Transverse colon (tissue), 4 donors: ENCODE results near the gene SMAD6. TPM values are rescaled to one million over a fixed set of nuclear protein-coding genes. Genes with fewer than 3 reads are reported as not detected.

Experiments
- DNase-seq: peaks from one replicate; pipeline ENCODE4 v3.0.0-alpha.2; 2019
- H3K27ac ChIP-seq, 4 donors: fragments of 200-600 bp; sonication (generic); 2 replicates each; pipeline ENCODE4 v1.5.1; 2016 to 2018; ENCODE audit warnings: inconsistent platforms in 4 of 4
- H3K27me3 ChIP-seq: fragments of 200-600 bp; sonication (generic); 2 replicates; pipeline ENCODE4 v1.5.1; 2017; ENCODE audit warnings: inconsistent platforms
- H3K36me3 ChIP-seq, 4 donors: fragments of 200-600 bp; sonication (generic); 2 replicates each; pipeline ENCODE4 v1.5.1; 2017 to 2019; ENCODE audit warnings: inconsistent platforms in 4 of 4
- H3K4me1 ChIP-seq, 4 donors: fragments of 200-600 bp; sonication (generic); 2 replicates each; pipeline ENCODE4 v1.5.1; 2017 to 2020; ENCODE audit warnings: inconsistent platforms in 4 of 4
- H3K4me3 ChIP-seq, 4 donors: fragments of 200-600 bp; sonication (generic); 1 replicate in 1 of 4; 2 replicates in 3 of 4; pipeline versions ENCODE4 v1.5.1 to v1.6.1; 2017 to 2019; ENCODE audit warnings: inconsistent platforms in 4 of 4
- H3K9me3 ChIP-seq, 2 donors: fragments of 200-600 bp; sonication (generic); 2 replicates each; pipeline ENCODE4 v1.5.1; 2017 to 2019; ENCODE audit warnings: inconsistent platforms in 2 of 2
- CTCF ChIP-seq, 5 experiments: fragments of 200-600 bp in 3 of 5; fragments of 450-650 bp in 2 of 5; sonication (generic) in 3 of 5; IDR thresholded peaks; 1 replicate in 2 of 5; 2 replicates in 3 of 5; pipeline ENCODE4 v1.5.1; 2016 to 2017; ENCODE audit warnings: antibody characterized with exemption in 5 of 5, inconsistent platforms in 3 of 5, mild to moderate bottlenecking in 2 of 5, moderate library complexity in 1 of 5
- EP300 ChIP-seq: sonication (generic); formaldehyde crosslinking; IDR thresholded peaks from one replicate; pipeline ENCODE4 v1.6.1; 2017; ENCODE audit warnings: antibody characterized with exemption, low read depth
- POLR2A ChIP-seq: fragments of 450-650 bp; IDR thresholded peaks from one replicate; pipeline ENCODE4 v1.6.1; 2016; ENCODE audit warnings: antibody characterized with exemption, mild to moderate bottlenecking, moderate library complexity
- POLR2AphosphoS5 ChIP-seq, 3 donors: sonication (generic); formaldehyde crosslinking; IDR thresholded peaks; one replicate each; pipeline ENCODE4 v1.6.1; 2016; ENCODE audit warnings: antibody characterized with exemption in 3 of 3
- WGBS, 2 donors: methylation state at CpG; one replicate each; pipeline ENCODE4 v1.1.5; 2018; ENCODE audit warnings: low coverage in 1 of 2; 5-methylcytosine and 5-hydroxymethylcytosine counted together
- in situ Hi-C, 4 donors: fragments of 200-750 bp; cut with MboI; loops; one replicate each; pipeline versions ENCODE4 v1.15.0 to v1.15.1; 2017; ENCODE audit warnings: low sequenced_read_pairs in 3 of 4, low pct_ligation_motif_present in 1 of 4, low pct_unique_long_range_greater_than_20kb in 1 of 4
- intact Hi-C: fragments of 100-400 bp; cut with DNase I; formaldehyde crosslinking; loops from one replicate; pipeline ENCODE4 v1.15.1; 2023; ENCODE audit warnings: low total_unique reads
- total RNA-seq, 4 donors: library from RNA; depleted of rRNA; stranded (reverse); fragments of >200 nt; gene quantifications; one replicate each; pipeline ENCODE4 v1.1.0, GENCODE V29; 2016

Gene SMAD6
- total RNA-seq, 4 donors from 2014 or later: 6.7 to 214 (median 9.3) TPM

- peak; percentile 72 for DNase-seq
- no peaks in the 10 kb centered on the region for H3K36me3 ChIP-seq
- no peaks in the 10 kb centered on the region for H3K27me3 ChIP-seq
- WGBS, 2 donors: 27% methylated on average over 8 of the region's 8 CpGs; no CpG with 5 or more reads in 1 of the 2 donors
- no peak for TF ChIP-seq CTCF (IDR thresholded peaks at IDR 0.05)
- H3K4me1 ChIP-seq: peaks cover 7 to 35% (median 11%) of the 10 kb centered on the region in 4 donors
- H3K4me3 ChIP-seq: no peak overlapping the region
- H3K9me3 ChIP-seq: no peaks in the 10 kb centered on the region
- in situ Hi-C loops: no loop called here
- intact Hi-C loops: no loop called here
- peak overlapping the region; percentile 15 to 51 (median 39) for H3K27ac ChIP-seq
These were observed 38.8 kb downstream of the SMAD6 start for GRCh38 chr15:66740802-66741201.

- H3K4me1 ChIP-seq: peaks cover 7 to 35% (median 11%) of the 10 kb centered on the region in 4 donors
- intact Hi-C loops: no loop called here
- H3K27me3 ChIP-seq: no peaks in the 10 kb centered on the region
- H3K4me3 ChIP-seq: no peak overlapping the region
- H3K9me3 ChIP-seq: no peaks in the 10 kb centered on the region
- peak overlapping the region in 1 of 4 donors; percentile 51 for H3K27ac ChIP-seq
- DNase-seq: no peak
- in situ Hi-C loops: no loop called here
- no peaks in the 10 kb centered on the region for H3K36me3 ChIP-seq
- TF ChIP-seq POLR2A (no peak), POLR2AphosphoS5 (IDR thresholded peaks at IDR 0.05) (no peak), EP300 (no peak), CTCF (IDR thresholded peaks at IDR 0.05) (no peak)
- WGBS, 2 donors: 80 to 81% methylated on average over 1 to 5 of the region's 5 CpGs
These were observed 39.6 kb downstream of the SMAD6 start for GRCh38 chr15:66741646-66742045.

GRCh38 chr15:66742286-66742685 is 40.2 kb downstream of the SMAD6 start:
- Histone ChIP-seq H3K4me1 (peaks cover 7 to 32% (median 11%) of the 10 kb centered on the region in 4 donors), H3K27ac (no peak overlapping the region), H3K4me3 (no peak overlapping the region), H3K27me3 (no peaks in the 10 kb centered on the region), H3K36me3 (no peaks in the 10 kb centered on the region), H3K9me3 (no peaks in the 10 kb centered on the region)
- intact Hi-C loops (no loop called here), in situ Hi-C loops (no loop called here)
- DNase-seq: no peak
- TF ChIP-seq CTCF (IDR thresholded peaks at IDR 0.05): no peak
- TF ChIP-seq EP300: no peak
- no peak for TF ChIP-seq POLR2A
- no peak for TF ChIP-seq POLR2AphosphoS5 (IDR thresholded peaks at IDR 0.05)
- 79% methylated on average over 6 of the region's 6 CpGs; no CpG with 5 or more reads in 1 of the 2 donors for WGBS, 2 donors

GRCh38 chr15:66743204-66743603 is 41.2 kb downstream of the SMAD6 start:
- intact Hi-C loops: no loop called here
- WGBS, 2 donors: 87 to 93% methylated on average over 5 of the region's 5 CpGs
- no peak for TF ChIP-seq EP300
- TF ChIP-seq POLR2AphosphoS5 (IDR thresholded peaks at IDR 0.05): no peak
- no peak for TF ChIP-seq POLR2A
- TF ChIP-seq CTCF (IDR thresholded peaks at IDR 0.05): no peak
- Histone ChIP-seq H3K9me3 (no peaks in the 10 kb centered on the region), H3K27me3 (no peaks in the 10 kb centered on the region), H3K36me3 (no peaks in the 10 kb centered on the region), H3K27ac (no peak overlapping the region), H3K4me3 (no peak overlapping the region), H3K4me1 (peaks cover 7 to 41% (median 13%) of the 10 kb centered on the region in 4 donors)
- in situ Hi-C loops: no loop called here
- no peak for DNase-seq
